KMS-11 (cell line): ENCODE measurements around the gene ARMH3.

Experiments used
- H2AFZ ChIP-seq: fragments of 200-600 bp; sonication (generic); 2 replicates; pipeline ENCODE4 v1.6.1; 2016; ENCODE audit warnings: antibody characterized with exemption, mixed run types, low read depth
- H3K27ac ChIP-seq: fragments of 200-600 bp; sonication (generic); 2 replicates; pipeline ENCODE4 v1.6.1; 2016; ENCODE audit warnings: mild to moderate bottlenecking, mixed run types
- H3K27me3 ChIP-seq: fragments of 200-600 bp; sonication (generic); 2 replicates; pipeline ENCODE4 v1.6.1; 2017; ENCODE audit warnings: mild to moderate bottlenecking, low read depth, mixed run types, moderate library complexity; ENCODE audit not compliant: insufficient read depth
- H3K36me3 ChIP-seq: fragments of 200-600 bp; sonication (generic); 2 replicates; pipeline ENCODE4 v1.6.1; 2017; ENCODE audit warnings: mild to moderate bottlenecking, mixed run types; ENCODE audit not compliant: insufficient read depth
- H3K4me1 ChIP-seq: fragments of 200-600 bp; sonication (generic); 2 replicates; pipeline ENCODE4 v1.6.1; 2016; ENCODE audit warnings: mild to moderate bottlenecking, low read depth, mixed run types; ENCODE audit not compliant: poor library complexity, severe bottlenecking
- H3K4me2 ChIP-seq: fragments of 200-600 bp; sonication (generic); 2 replicates; pipeline ENCODE4 v1.7.0; 2016; ENCODE audit warnings: mild to moderate bottlenecking, mixed run types
- H3K4me3 ChIP-seq: fragments of 200-600 bp; sonication (generic); IDR thresholded peaks from 2 replicates; pipeline ENCODE4 v1.6.1; 2017; ENCODE audit warnings: low read depth, low read length, mixed read lengths; ENCODE audit not compliant: insufficient read depth
- H3K79me2 ChIP-seq: fragments of 200-600 bp; sonication (generic); 2 replicates; pipeline ENCODE4 v1.6.1; 2016; ENCODE audit warnings: low read depth, mixed run types; ENCODE audit not compliant: insufficient read depth
- H3K9ac ChIP-seq: fragments of 200-600 bp; sonication (generic); 2 replicates; pipeline ENCODE4 v1.6.1; 2016; ENCODE audit warnings: mild to moderate bottlenecking, mixed run types
- H4K20me1 ChIP-seq: fragments of 200-600 bp; sonication (generic); 2 replicates; pipeline ENCODE4 v1.6.1; 2016; ENCODE audit warnings: mild to moderate bottlenecking, mixed run types; ENCODE audit not compliant: insufficient read depth
- CTCF ChIP-seq: fragments of 200-600 bp; sonication (generic); conservative IDR thresholded peaks from 2 replicates; pipeline ENCODE4 v1.6.1; 2017; ENCODE audit warnings: low read depth, mild to moderate bottlenecking, antibody characterized with exemption, low read length, moderate library complexity, mixed read lengths

The ARMH3 gene

GRCh38 chr10:101897633-101898032 lies 158.3 kb downstream of the ARMH3 start:
- H3K79me2 ChIP-seq: no peaks in the 10 kb centered on the region
- TF ChIP-seq CTCF: no peak
- no peaks in the 10 kb centered on the region for H3K36me3 ChIP-seq
- no peaks in the 10 kb centered on the region for H3K4me1 ChIP-seq
- no peak overlapping the region for H3K9ac ChIP-seq
- no peak overlapping the region for H3K27ac ChIP-seq
- H2AFZ ChIP-seq: no peak overlapping the region
- no peak overlapping the region for H3K4me3 ChIP-seq
- H3K4me2 ChIP-seq: no peak overlapping the region
- no peaks in the 10 kb centered on the region for H3K27me3 ChIP-seq
- H4K20me1 ChIP-seq: no peaks in the 10 kb centered on the region

GRCh38 chr10:101896225-101896877 lies 159.6 kb downstream of the ARMH3 start:
- Histone ChIP-seq H2AFZ (no peak overlapping the region), H3K79me2 (no peaks in the 10 kb centered on the region), H3K4me2 (no peak overlapping the region), H3K27ac (no peak overlapping the region), H3K4me1 (no peaks in the 10 kb centered on the region), H3K4me3 (no peak overlapping the region), H4K20me1 (no peaks in the 10 kb centered on the region), H3K36me3 (no peaks in the 10 kb centered on the region), H3K27me3 (no peaks in the 10 kb centered on the region), H3K9ac (no peak overlapping the region)
- no peak for TF ChIP-seq CTCF

- H3K27me3 ChIP-seq: no peaks in the 10 kb centered on the region
Measured at GRCh38 chr10:101895781-101896180, 160.2 kb downstream of the ARMH3 start.

GRCh38 chr10:101894742-101895141 lies 161.2 kb downstream of the ARMH3 start:
- Histone ChIP-seq H3K9ac (no peak overlapping the region), H3K27me3 (no peaks in the 10 kb centered on the region), H3K4me2 (no peak overlapping the region), H3K79me2 (no peaks in the 10 kb centered on the region), H4K20me1 (no peaks in the 10 kb centered on the region), H2AFZ (no peak overlapping the region), H3K27ac (no peak overlapping the region), H3K36me3 (no peaks in the 10 kb centered on the region), H3K4me1 (no peaks in the 10 kb centered on the region), H3K4me3 (no peak overlapping the region)
- no peak for TF ChIP-seq CTCF

More at GRCh38 chr10:101895781-101896180, 160.2 kb downstream of the ARMH3 start:
- no peak for TF ChIP-seq CTCF
- Histone ChIP-seq H3K4me2 (no peak overlapping the region), H3K79me2 (no peaks in the 10 kb centered on the region), H3K36me3 (no peaks in the 10 kb centered on the region), H2AFZ (no peak overlapping the region), H3K27ac (no peak overlapping the region), H4K20me1 (no peaks in the 10 kb centered on the region), H3K9ac (no peak overlapping the region), H3K4me3 (no peak overlapping the region), H3K4me1 (no peaks in the 10 kb centered on the region)
